Left renal cortex interstitium (tissue), 4 donors: Measurements from ENCODE around the gene CNTN5. TPM values are rescaled to one million over a fixed set of nuclear protein-coding genes. Genes with fewer than 3 reads are reported as not detected.

ENCODE experiments used
- DNase-seq, 4 donors: peaks; one replicate each; pipeline ENCODE4 v3.0.0-alpha.2; 2013; ENCODE audit warnings: low read depth in 4 of 4, low spot score in 2 of 4, missing footprints in 1 of 4
- polyA plus RNA-seq, 4 donors: library from polyadenylated mRNA; unstranded; fragments of 120-200 nt; gene quantifications; one replicate each; pipeline ENCODE4 v1.2.1, GENCODE V29; 2013; ENCODE audit not compliant: insufficient read length in 4 of 4

The CNTN5 gene
- polyA plus RNA-seq, 4 donors = 19.3 to 23.3 (median 20.7) TPM

DNA sequence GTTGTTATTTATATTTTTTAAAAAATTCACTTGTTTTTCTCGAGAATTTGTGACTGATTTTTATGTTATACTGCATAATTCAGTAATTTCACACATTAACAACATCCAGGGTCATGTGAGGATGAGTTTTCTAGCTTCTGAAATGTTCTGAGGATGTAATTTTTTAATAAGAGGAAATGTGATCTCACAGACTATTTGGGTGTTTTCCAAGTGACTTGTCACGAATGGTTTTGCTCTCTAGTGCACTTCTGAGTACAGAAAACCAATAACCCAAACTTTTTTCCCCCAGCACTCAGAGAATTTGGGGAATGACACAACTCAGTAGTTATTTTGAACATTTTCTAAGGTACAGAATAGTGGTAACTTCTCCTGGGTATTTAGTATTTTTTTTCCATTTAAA is 845.2 kb downstream of the CNTN5 start:
- DNase-seq = no peak

DNA sequence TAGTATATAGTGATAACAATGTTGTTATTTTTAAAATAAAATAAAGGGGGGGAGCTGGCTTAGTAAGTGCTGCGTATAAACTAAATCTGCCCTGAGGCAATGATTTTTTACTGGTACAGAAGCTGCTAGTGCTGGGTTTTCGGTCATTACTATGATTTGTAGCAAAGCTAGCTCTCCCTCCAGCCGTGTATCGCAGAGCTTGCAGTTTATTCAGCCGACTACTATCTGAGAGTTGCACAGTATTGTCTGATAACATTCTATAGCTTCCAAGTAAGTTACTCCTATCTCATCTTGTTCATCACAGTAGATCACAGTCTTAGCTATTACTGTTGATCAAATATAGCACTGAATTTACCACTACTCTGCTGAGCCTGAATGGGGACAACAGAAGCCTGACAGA is 860.9 kb downstream of the CNTN5 start:
- peak in 1 of 4 donors; percentile 8 for DNase-seq

DNA sequence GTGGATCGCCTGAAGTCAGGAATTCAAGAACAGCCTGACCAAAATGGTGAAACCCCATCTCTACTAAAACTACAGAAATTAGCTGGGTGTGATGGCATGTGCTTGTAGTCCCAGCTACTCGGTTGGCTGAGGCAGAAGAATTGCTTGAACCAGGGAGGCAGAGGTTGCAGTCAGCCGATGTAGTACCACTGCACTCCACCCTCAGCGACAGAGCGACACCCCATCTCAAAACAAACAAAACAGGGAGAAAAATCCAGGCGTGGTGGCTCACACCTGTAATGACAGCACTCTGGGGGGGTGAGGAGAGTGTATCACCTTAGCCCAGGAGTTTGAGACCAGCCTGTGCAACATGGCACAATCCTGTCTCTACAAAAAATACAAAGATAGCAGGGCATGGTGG is 864.0 kb downstream of the CNTN5 start:
- DNase-seq = no peak

DNA sequence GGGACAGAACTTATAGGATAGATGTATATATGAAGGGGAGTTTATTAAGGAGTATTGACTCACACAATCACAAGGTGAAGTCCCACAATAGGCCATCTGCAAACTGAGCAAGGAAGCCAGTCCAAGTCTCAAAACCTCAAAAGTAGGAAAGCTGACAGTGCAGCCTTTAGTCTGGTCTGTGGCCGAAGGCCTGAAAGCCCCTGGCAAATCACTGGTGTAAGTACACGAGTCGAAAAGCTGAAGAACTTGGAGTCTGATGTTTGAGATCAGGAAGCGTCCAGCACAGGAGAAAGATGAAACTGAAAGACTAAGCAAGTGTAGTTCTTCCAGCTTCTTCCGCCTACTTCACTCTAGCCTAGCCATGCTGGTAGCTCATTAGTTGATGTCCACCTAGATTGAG is 866.7 kb downstream of the CNTN5 start:
- no peak for DNase-seq

DNA sequence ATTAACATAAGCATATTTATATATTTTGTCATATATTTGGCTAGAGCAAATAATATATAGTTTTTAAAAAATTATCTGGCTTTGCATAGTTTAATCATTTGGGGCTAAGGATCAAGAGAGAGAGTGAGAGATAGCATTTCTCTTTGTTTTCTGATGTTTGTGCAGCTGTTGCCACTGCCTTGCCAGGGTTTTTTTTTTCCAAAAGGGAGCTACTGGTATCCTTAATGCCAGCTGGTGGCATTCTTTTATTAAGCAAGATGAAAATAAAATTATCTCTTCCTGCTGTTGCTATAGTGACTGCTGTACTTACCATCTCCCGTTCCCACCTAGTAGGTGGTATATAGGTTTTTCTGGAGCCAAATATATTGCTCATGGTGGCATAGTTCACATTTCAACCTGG is 873.1 kb downstream of the CNTN5 start:
- DNase-seq = no peak

DNA sequence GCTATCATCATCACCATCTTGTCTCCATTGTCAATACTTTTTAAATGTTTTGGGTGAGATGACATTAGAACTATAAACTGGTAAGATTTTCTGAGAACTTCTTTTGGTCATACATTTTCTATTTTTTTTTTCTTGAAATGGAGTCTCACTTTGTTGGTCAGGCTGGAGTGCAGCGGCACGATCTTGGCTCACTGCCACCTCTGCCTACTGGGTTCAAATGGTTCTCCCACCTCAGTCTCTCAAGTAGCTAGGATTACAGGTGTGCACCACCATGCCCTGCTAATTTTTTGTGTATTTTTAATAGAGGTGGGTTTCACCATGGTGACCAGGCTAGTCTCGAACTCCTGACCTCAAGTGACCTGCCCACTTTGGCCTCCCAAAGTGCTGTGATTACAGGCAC is 880.4 kb downstream of the CNTN5 start:
- no peak for DNase-seq

DNA sequence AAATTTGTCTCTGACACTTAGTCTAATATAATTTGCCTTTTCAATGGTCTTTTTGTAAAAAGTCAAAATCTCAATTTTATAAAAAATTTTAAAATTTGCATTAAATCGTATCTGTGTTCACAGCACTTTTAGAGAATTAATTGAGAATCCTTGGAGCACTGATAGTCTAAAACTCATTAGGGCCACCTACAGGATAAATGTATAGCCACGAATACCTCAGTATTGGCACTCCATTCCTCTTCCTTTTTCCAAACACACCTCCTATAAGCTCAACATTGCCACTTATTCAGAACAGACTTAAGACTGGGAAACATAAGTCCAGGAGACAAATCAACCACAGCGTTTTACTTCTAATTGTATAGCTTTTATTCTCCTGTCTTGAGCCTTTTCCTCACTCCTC is 890.4 kb downstream of the CNTN5 start:
- no peak for DNase-seq

DNA sequence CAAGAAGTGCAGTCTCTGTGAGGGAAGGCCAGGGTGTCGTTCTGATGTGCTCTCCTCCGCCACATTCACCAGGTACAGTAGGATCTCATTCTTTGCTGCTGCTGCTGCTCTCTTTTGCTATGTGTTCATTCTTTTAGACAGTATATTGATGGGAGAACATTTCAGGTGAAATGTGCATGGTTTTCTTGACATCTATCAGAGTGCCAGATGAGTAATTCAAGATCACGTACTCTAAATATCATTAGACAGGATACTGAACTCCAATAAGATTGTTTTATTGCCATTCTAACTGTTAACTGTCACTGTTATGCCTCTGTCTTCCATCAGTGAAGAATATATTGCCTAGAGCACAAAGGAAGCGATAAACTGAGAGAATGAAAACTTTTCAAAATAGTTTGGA is 895.3 kb downstream of the CNTN5 start:
- no peak for DNase-seq

DNA sequence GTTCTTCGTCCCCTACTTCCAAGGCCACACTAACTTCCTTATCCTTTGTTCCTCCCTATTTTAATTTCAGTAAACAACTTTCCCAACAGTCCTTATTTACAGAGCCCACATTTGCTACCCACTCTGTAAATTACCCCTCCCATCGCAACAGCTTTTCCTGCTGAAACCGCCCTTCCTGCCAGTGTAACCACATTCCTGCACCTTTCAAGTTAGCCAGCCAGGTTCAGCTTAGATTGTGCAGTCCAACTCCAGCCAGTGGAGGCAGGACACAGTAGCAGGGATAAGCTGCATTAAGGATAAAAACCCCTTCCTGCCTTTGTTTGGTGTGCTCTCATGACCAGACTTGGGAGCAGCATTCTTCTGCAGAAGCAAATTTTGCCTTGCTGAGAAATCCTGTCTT is 898.0 kb downstream of the CNTN5 start:
- DNase-seq = no peak

DNA sequence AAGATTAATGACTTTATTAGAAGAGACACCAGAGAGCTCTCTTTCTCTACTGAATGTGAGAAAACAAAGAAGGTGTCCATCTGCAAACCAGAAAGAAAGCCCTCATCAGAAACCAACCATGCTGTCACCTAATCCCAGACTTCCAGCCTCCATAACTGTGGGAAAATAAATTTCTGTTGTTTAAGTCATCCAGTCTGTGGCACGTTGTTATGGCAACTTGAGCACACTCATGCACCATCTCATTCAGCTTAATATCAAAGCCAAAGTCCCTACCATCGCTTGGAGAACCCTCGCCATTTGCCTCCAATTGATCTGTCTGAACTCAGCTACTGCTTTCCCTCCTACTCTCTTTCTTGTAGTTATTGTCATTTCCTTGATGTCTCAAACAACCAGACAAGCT is 900.2 kb downstream of the CNTN5 start:
- no peak for DNase-seq

DNA sequence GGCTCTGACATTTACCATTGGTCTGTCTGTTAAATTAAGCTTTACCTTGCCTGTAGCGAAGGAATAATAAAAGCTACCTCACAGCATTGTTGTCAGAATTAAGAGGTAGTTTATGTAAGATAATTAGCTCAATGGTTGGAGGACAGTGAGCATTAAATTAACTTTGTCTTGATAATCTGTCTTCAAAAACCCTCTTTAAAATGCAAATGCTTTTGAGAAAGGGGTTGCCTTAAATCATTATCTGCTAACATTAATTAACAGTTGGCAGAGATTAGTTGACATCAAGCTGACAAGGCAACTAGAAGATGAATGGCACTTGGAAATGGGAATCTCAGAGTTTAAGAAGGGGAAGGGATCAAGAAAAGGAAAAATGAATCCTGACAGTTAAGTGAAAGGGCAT is 905.2 kb downstream of the CNTN5 start:
- DNase-seq = no peak

DNA sequence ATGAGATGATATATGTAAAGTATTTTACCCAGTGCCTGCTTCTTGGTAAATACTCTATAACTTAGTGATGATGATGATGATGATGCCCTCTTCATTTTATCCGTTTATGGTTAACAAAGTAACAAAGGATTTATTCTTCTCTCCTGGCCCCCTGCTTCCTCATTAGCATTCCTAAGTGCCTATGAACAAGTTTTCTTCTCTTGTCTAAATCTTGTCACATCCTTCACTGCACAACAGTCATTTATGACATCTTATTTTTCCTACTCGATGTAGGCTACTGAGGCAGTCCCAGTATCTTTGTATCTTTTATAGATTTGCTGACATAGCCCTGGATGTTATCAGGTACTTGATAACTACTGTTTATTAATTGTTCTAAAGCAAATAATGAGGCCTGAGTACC is 911.9 kb downstream of the CNTN5 start:
- no peak for DNase-seq

DNA sequence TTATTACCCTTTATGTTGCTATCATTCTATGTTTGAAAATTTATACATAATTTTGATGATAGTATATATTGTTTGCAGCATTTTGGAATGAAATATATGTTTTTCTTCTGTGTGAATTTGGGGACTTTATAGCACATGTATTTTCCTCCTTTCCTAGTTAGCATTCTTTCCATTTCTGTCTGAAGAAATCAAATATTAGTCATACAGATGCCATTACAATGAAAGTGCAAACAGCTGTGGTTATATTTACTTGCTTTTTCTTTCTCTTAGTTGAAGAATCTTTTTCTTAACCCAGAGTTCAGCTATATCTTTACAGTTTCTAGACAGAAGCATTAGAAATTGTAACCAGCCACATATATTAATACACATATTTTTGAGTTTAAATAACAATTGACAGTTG is 913.3 kb downstream of the CNTN5 start:
- no peak for DNase-seq

DNA sequence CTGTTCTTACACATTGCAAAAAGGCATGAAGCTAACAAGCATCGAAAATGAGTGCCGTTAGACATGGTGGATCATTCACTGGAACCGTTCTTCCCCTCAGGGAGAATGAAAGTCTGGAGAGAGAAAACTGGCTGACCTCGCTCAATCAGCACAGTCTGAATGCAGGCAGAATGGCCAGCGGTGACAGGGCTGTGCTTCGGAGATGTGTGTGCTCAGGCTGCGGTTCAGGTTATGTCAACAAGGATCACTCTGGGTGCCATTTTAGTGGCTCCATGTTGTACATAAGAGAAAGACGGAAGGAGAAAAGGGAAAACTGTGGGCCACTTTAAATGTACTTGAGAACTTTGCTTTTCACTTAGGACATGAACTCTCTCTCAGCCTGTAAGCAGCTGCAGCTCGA is 916.6 kb downstream of the CNTN5 start:
- DNase-seq = no peak

DNA sequence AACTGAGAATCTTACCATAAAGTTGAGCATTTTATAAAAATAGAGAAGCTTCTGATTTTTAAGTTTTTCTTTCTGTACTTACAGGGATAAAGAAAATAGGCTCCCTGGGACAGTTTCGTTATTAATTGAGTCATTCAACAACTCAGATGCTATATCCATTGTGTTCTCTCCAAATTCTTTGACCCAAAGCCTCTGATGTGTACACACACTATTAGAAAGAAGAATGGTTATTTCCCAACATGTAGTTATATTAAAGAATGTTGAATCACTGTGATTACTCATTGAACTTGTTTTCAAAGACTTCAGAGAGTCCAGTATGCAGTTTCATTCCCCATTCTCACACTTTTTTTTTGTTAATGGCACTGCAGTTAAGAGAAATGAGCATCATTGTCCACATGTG is 932.1 kb downstream of the CNTN5 start:
- no peak for DNase-seq

DNA sequence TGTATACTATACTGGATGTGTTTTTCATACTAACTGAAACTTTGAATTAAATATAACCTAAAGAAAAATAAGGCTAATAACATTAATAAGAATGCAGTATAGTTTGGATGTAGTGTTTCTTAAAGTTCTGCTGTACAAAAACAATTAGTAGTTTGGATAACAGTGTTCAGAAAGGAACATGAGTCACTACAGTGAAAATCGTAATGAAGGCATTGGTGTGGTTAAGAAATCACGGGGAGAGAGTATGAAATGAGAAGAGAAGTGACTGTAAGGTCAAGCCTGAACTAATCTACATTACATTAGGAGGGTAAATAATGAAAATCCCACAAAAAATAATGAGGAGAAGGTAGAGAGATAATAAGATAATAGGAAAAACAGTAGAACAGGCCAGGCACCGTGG is 939.8 kb downstream of the CNTN5 start:
- DNase-seq = no peak

DNA sequence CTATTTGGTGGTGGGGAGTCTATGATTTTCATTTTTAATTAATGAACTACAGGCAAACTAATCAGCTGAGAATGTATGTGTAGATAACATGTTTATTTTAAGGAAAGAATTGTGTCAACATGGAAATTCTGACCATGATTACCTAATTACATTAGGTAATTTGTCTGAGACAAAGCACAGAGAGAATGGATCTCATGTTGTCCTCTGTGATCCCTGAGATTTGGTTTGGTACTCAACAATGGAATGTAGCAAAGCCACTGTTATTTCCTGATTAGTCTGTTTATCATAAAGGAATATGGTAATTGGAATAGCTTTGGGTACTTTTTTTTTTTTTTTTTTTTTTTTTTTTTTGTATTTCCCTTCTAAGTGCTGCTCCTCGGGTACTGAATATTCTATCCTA is 947.6 kb downstream of the CNTN5 start:
- no peak for DNase-seq

DNA sequence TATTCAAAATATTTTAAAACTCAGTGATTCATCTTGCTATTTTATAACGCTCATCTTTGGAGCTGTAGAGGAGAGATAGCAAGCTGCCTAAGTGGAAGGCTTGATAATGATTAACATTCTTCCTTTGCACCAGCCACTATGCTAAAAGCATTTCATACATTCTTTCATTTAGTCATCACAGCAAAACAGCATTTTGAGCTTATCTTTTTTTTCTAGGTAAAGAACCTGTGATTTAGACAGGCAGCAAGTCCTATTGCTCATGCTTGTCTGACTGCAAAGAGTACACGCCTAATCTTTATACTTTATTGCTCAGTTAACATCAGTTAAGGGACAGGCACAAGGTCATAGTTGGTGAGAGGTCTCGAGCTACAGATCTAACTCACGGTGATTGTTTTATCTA is 953.2 kb downstream of the CNTN5 start:
- DNase-seq = no peak

DNA sequence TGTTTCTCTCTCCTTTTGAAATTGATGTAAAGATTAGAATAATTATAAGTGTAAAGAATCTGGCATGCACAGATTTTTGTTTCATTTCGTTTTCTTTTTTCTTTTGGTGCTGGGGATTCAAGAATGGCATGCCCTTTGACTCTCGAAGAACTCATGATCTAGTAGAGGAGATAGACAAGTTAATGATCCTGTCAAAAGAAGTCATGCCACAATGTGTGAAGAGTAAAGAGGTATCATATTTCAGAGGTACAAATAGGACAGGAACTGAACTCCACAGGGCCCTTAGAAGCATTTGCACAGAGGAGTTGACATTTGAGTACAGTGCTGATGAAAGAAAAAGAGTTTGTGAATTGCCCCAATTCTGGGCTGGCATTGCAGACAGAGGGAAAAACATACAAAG is 958.3 kb downstream of the CNTN5 start:
- DNase-seq = no peak

DNA sequence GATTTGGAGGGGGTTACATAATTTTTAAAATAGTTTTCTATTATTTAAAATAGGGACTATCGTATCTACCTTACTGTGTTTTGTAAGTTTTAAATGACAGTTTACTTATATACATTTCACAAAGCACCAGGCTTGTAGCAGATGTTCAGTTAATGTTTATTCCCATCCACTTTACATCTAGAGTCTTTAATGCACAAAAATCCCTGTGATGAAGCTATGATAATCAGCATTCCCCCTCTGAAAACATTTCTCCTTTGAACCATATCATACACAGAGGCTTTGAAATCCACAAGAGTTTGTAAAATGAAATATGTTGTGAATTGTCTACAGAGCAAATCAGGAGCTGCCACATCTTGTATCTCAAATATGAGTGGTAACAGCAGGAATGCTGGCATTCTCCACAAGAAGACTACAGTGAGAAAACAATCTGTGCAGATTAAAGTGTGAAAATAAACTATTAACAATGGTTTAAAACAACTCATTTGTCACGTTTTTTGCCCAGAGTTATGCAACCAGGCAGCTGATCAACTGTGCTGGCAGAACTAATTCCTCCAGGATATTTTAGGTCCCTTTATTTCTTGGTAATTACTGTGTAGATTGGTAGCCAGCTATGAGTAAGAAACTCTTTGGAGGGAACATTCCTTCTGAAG is 967.2 kb downstream of the CNTN5 start:
- DNase-seq = no peak

DNA sequence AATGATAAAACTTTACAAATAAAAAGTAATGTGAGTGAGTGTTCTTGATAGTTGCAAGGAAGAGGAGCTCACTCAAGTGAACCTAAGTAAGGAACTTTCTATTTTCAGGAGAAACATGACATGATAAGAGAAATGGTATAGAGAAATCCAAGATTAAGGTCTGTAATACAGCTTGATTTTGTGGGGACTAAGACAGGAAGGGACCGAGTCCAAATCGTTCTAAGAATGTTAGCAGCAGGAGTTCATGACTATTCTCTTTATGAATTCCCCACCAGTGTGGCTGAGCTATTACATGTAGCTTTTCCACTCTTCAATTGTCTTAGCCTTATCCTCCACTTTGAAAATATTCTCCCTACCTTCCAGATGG is 967.7 kb downstream of the CNTN5 start:
- no peak for DNase-seq

DNA sequence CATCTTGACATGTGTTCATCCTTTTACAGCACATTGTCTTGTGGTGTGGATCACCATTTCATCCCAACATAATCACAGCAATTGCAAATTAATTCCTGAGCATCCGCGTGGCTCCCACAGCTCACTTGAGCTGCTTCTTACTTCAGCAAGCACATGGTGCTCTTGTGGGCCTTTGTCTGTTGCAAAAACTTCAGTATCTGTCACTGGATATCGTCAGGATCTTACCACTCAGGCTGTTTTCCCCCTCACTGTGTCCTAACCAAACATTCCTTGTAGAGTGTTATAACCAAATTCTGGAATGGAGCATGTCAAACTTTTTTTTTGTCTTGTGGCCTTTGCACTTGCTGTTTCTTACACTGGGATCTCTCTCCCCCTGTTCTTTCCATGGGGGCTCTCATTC is 983.2 kb downstream of the CNTN5 start:
- DNase-seq = no peak

DNA sequence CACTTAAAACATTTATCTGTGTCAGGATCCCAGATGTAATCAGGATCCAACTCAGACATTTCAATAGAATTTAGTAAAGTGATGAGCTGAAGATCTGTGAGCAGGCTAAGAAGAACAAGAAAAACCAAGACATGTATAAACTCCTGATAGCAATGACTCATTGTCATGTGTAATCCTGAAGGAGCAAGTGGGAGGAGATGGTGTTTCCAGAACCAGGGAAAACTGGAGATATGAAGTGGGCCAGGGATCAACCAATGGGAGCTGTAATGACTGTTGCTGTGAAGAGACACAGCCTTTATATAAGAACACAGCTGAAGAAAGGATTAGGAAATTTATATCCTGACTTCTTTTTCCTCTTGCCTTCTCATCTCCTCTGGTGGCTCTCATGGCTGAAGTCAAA is 983.8 kb downstream of the CNTN5 start:
- no peak for DNase-seq
